Stimulated activated CD4-positive, alpha-beta T cell treated with anti-CD3 and anti-CD28 coated beads, Interleukin-2, amount 100 ng/mL, for 4 hours (primary cell): ENCODE measurements around the gene ADGRG6.

ENCODE experiments used
- DNase-seq: peaks from one replicate; pipeline ENCODE4 v3.0.0-alpha.2; 2020; ENCODE audit warnings: low read depth

ADGRG6 gene

DNA sequence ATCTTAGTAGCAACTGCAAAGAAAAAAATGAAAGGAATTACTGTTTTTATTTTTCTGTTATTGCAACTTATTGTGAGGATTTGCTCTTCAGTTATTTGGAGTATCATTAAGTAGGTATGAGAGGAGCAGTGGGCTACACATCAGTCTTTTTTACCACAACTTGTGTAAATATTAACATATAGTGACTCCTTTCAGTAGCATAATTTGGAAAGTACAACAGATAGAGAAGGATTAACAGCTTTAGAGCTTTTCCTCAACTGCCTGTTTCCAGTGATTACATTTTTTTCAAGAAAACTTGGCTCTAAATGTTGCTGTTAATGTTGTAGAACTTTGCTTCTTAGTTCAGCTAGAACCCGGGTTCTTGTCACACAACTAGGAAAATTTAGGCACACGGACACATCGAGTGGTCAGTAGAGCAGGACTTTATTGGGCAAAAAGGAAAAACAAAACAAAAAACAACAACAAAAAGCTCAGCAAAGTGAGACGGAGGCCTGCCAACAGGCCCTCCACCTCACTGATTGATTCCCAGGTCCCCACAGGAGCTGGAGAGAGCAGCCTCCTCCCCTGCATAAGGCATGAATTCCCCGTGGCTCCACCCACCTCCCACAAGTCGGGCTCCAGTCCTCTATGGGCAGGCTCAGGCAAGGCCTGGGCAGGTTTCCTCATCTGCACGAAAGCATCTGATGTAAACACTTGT lies 75.1 kb downstream of the ADGRG6 start:
- no peak for DNase-seq

DNA sequence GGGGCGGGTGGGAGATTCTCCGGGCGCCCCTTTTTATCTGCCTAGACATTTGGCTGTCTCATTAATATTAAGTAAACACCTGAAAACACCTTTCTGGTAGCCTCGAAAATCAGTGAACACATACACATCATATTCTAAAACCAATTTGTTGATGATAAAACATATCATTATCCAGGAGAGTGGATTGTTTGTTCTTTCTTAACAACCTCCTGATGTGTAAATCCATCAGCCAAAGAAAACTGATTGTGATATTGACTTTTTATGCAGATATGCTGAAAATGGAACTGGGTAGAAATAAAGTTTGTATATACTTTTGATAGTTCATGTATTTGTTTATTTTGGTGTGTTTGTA lies 75.7 kb downstream of the ADGRG6 start:
- no peak for DNase-seq

DNA sequence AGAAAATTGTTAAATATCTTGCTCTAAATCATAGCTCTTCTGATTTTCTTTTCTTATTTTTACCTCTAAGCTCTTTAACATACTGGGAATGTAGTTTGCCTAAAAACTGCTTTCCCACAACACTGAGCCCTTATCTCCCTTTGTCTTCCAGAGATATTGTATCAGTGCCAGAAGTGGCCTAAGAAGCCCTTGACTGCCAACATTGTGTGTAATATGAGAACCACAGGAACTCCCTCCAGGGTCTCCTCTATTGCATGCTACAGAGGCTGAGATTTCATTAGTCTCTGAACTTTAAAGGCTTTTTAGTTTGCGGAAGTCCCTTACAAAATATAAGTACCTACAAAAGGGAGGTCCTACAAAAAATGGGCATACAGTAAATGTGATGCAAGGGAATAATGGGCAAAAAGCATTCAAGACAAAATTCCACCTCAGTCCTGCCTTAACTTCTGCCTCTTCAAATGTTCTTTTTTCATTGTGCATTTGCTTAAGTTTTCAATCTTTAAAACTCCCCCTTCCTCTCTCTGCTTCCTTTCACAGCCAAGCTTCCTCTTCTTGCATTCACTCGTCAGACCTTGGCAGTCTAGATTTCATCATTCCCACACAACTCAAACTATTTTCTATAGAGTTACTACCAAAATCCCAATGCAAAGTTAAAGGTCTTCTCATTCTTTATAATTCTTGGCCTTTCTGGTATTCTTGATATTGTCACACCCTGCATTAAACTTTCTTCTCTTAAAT lies 76.5 kb downstream of the ADGRG6 start:
- DNase-seq: no peak

DNA sequence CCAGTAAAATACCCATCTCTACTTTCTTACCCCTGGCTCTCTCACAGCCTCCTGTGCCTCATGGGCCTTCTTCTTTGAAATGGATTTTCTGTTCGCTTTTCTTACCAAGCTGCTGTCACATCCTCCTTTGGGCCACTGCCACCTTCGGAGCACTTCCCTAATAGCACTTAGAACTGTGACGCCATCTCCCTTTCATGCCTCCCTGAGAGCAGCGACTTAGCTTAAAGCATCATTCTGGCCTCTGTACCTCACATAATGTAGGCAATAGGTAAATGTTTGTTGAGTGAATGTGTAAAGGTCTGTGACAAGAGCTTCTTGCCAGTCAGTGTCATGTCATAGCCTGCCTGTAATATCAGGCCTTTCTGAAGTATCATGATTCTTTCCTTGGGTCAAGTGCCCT lies 78.8 kb downstream of the ADGRG6 start:
- no peak for DNase-seq

DNA sequence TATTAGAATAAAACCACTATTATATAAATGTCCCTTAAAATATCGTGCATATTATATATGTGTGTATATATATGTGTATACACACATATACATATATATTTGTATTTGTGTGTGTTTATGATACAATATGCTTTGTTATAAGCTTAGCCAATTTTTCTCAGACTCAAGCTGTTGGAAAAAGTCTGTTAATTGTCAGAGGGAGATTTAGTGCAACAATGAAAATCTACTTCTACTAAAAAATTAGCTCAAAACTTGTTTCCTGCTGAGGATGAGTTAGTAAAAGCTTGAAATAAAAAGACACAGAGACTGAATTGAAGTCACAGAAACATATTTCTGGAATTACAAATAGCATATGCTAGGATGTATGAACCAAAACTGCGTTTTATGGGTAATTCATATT lies 79.4 kb downstream of the ADGRG6 start:
- DNase-seq: no peak

DNA sequence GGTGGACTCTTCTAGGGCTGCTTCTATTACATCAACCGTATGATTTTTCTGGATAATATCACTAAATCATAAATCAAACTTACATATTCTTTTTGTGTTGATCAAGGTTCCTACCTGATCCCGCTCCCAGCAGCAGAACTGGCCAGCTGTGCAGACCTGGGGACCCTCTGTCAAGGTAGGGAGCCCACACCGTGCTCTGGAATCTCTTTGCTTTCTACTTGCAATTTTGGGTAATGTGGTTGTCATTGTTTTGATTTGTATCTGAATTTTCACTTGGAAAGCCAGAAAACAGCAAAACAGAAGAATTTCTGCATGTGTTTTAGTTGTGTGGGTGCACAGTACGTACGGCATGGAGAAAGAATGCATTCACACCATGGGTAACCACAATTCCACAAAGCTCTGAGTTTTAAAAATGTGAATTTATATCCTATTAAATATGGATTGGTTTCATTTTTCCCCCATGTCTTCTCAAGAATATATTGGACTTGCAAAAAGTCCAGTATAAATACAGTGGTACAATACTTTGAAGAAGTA lies 80.1 kb downstream of the ADGRG6 start:
- no peak for DNase-seq

DNA sequence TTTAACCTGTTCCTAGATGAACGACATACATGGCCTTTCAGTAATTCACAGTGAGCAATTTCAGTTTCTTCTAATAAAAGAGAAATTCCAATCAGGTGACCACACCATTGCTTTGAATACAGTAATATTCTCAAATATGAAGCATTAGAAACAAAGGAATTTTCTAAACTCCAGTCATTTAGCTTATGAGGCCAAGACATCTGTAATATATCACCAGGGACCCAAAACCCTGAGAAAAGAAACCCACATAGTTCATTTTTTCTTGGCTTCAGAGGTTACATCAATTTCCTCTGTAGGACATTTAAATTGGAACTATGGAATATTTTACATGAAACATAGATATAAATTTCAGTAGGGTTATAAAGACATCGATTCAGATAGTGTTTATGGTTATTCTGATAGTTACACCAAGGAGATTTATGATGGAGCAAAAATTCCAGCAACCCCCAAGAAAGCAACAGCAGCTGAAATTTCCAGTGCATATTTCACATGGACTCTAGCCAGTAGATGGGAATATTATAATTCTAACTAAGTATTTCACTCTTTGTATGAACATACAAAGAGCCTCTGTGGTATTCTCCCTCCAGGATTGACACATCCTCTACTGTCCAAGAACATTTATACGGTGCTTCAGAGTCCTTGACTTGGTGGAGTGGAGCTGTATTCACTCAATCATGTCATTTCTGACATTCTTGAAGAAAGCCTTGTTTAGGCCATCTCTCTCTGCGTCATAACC lies 82.9 kb downstream of the ADGRG6 start:
- no peak for DNase-seq

DNA sequence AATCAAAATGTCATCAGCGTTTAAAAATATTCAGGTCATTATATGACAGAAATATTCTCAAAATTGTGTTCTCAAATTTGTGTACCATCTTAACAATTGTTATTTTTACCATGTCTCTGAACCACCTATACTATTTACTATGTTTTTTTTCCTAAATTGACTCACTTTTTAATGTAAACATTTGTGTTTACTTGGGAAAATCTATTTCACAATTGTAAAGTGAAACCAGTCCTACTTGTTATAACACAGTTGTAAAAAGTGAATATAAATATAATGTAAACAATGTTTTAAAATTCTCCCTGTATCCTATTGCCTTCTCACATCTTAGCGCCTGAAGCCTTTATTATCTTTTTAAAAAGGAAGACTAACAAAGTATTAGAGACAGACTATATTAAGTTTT lies 83.5 kb downstream of the ADGRG6 start:
- DNase-seq: no peak

DNA sequence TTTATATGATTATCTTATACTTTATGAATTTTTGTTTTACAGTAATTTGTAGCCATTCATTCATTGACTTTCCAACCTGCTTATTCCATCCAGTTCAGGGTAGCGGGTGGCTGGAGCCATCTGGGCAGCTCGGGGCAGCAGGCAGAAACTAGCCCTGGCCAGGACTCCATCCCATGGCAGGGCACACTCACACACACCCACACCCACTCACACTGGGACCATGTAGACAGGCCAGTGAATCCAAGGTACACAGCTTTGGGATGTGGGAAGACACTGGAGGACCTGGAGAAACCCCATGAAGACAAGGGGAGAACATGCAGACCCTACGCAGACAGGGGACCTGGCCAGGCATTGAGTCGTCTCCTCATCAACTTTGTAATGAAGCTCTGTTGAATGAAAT lies 84.8 kb downstream of the ADGRG6 start:
- DNase-seq: no peak

DNA sequence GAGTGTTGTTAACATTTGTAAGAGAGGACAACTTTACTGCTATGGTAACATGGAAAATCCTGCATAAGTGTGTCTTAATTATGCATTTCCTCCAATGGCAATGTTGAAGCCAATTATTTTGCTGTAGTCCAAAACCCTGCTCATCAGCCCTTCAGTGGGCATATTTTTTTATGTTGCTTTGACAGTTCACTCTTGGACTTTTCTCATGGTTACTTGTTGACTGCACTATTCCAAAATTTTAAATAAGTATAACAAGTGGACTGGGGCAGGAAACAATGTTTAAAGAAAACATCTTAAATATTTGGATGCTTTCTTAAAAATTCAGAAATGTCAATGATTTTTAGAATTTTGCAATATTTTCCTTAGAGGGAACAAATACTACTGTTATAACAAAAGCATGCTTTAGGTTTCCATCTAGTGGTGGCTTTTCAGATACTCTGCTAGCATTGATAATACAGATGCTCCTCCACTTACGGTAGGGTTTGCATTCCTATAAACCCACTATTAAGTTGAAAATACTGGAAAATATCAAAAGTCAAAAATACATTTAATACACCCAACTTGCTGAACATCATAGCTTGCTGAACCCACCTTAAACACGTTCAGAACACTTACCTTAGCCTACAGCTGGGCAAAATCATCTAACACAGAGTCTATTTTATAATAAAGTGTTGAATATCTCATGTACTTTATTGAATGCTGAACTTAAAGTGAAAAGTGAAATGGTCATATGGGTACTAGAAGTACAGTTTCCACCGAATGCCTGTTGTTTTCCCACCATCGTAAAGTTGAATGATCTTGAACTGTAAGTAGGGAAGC lies 86.4 kb downstream of the ADGRG6 start:
- no peak for DNase-seq

DNA sequence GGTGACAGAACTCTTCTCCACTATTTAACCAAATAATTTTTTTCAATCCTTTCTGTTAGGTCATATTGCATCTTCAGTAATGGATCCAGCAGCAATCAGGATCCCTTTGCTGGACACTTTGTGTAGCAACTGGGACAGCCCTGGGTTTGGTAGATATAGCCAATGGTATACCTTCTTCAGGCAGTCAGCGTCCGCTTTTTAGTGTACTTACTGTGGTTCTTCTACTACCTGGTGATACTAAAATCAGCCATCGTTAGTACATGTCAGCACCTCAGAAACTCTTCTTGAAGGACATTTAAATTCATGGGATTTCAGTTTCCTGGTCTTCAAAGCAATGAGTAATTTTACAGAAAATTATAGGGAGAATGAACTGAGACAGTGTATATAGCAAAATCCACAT lies 93.5 kb downstream of the ADGRG6 start:
- DNase-seq: no peak

DNA sequence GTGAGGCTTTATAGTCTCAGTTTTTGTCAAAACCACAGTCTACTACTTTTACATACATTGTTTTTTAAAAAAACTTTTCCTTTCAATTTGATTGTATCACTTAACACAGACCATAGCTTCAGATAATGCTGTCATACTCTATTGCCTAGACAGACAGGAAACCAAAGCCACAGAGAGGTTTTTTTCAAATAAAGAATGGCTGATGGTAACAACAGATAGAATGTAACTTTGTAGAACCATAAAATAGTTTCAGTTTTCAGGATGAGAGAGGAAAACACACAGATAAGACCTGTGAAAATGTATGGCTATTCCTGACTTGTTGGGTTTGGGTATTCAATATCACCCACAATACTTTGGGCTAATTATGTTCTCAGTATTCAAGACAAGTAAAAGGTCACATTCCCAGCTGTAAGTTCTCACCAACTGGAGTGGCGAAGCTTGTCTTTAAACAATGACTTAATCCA lies 94.0 kb downstream of the ADGRG6 start:
- DNase-seq: no peak

DNA sequence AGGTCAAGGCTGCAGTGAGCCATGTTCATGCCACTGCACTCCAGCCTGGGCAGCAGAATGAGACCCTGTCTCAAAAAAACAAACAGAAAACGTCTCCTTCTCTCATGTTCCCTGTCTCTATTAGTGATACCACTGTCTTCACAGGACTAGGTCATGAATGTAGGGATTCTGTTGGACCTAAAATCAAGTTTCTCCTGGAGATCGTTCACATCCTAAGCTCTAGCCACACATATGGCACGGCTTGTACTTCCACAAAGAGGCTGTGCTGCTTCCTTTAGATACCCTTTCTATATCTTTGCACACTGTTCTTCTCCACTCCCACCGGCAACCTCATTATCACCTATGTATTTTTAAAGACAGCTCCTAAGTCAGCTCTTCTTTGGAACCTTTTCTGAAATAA lies 96.5 kb downstream of the ADGRG6 start:
- no peak for DNase-seq

DNA sequence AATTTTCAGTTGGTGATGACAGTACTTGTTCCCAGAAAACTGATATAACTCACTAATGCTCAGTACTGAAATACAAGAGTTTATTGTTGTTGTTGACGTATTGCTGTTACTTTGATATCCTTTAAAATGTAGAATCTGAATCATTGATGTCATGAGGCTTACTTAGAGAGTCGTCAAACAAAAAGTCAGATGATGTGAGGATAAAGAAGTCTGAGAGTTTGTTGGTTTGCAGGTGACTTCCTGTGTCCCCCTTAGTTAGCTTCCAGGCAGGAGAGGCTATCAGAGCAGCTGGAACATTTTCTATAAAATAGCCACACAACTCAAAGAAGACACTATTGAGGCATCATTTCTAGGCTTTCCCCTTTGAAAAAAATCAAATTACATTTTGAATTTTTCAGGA lies 97.9 kb downstream of the ADGRG6 start:
- no peak for DNase-seq

DNA sequence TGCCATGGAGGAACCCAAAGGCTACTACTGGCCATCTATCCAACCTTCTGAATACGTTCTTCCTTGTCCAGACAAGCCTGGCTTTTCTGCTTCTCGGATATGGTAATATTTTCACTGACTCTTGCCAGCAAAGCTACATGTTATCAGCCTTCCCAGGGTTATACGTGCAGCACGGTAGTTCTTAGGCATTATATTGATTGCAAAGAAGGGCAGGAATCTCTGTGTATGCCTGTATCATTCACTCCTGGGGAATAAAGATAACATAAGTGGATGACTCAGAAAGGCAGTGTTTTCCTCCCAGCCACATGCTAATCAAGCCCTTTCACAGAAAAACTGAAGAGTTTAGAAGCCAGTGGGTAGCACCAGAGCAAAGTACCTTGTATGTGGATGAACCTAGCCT lies 98.7 kb downstream of the ADGRG6 start:
- DNase-seq: no peak

DNA sequence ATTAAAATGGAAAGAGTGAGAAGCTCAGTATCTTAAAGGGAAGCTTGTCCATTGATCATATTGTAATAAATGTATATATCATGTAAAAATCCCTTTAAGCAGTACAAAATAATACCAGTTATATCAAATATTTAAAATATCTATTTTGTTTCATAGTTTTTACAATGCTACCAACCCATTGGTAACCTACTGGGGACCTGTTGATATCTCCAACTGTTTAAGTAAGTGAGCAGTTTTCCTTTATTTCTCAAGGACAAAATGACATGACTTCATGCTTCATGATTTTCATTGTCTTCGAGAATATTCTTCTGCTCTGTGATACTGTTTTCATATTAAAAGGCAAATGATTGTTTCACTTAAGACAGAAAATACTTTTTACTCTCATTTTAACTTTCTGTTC lies 100.0 kb downstream of the ADGRG6 start:
- no peak for DNase-seq

DNA sequence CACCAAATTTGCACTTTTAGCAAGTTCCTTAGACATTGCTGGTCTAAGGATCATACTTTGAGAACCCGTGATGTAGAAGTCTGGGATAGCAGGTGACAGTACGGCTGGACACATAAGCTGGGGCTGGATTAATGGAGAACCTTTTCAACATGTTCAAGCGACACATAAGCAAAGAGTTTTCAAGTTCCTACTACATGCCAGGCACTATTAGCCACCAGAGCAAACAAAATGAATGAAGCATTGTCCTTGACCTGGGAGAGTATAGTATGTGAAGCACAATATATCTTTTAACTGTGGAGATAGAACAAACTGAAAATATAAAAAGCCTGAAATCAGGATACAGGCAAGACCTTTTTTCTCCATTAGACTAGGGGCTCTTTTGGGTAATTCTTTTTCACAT lies 102.9 kb downstream of the ADGRG6 start:
- no peak for DNase-seq

DNA sequence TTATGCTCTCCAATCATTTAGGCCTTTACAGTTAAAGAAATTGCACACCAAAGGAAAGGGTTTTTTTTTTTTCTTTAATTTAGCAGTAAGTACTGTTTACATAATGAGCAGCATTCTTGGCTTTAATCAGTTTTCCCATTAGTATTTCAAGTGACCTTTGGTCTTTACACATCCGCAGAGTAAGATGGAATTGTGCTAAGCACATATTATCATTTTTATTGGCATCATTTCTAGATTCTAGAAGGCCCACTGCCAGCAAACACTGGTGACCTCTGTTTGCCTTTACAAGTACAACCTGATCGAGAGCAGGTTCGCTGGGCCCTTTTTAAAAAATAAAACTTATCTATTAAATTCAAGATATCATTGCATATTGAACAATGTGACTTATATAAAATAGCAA lies 104.3 kb downstream of the ADGRG6 start:
- DNase-seq: no peak

DNA sequence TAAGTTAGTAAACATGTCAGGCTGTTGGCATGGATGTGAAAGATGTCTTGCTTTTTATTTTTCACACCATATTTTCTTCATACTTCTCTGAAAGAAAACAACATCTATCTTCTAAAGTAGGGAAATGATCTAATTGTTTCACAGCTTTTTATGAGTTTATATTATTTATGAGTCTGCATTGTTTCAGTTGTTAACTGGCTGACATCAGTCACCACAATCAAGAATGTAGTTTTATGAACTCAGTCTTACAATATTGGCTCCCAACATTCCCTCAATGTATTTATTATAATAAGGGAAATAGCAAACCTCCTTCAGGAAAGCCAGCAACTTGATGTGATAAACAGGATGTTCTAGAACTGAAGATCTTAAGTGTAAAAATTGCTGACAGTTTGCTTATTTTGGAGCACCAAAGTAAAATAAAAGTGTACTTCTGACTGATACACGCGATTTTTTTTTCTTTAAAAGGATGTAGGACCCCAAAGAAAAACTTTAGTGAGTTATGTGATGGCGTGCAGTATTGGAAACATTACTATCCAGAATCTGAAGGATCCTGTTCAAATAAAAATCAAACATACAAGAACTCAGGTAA lies 106.0 kb downstream of the ADGRG6 start:
- DNase-seq: no peak

DNA sequence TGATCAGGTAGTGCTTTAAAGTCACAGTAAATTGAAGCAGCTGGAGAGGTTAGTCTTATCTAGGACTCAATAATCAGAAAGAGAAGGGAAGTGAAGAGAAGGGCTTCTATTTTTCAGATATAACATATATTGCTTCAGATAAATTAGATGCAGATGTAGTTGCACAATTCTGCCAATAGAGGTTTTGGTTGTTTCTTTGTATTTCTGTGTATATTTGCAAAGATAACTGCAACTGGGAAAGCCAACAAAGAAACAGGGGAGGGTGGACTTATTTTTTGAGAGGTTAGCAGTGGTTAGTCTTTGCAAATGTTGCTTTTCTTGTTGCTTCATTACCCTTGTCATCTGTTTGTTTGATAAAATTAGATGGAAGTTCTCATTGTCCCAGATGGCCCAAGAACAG lies 106.6 kb downstream of the ADGRG6 start:
- no peak for DNase-seq

DNA sequence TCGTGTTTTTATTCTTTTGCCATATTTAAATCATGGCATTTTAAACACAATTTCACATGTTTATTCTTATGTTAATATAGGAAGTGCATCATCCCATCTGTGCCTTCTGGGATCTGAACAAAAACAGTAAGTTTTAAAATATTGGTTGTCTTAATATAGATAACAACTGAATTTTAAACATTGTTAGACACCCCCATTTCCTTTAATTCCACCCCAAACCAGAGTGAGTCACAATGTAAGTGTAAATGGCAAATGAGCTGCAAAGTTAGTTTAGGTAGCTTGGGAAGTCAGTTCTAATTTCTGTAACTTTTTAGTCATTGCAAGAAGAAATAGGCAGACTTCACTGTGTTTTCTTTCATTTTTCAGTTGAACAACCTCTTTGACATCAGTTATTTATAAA lies 108.0 kb downstream of the ADGRG6 start:
- DNase-seq: no peak

DNA sequence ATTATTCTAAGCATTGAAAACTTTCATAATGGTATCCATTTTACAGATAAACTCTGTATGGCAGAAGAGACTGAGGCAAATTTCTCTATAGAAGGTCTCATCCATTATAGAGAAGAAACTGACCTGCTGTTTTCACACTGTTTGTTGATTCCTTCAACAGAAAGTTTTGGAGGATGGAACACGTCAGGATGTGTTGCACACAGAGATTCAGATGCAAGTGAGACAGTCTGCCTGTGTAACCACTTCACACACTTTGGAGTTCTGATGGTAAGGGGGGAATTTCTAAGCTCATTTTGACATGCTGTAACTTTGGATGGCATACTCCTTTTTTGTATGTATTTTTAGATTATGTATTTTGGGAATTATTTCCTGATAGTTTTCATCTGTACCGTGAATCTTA lies 109.3 kb downstream of the ADGRG6 start:
- no peak for DNase-seq
